ENCODE data around the gene IFT80.

Gene IFT80

GRCh38 chr3:160400702-160401150 lies 1.7 kb upstream of the IFT80 start:
- no peak for DNase-seq (ENCODE audit: low spot score)

- DNase-seq (ENCODE audit: low spot score), result no peak
These were observed 1.1 kb upstream of the IFT80 start for GRCh38 chr3:160400030-160400701.

- no peak for DNase-seq (ENCODE audit: low spot score)
These were observed 253 bp downstream of the IFT80 start for GRCh38 chr3:160398820-160399124.

- DNase-seq (ENCODE audit: low spot score), result no peak
These were observed 3.7 kb downstream of the IFT80 start for GRCh38 chr3:160395297-160395696.

- no peak for DNase-seq (ENCODE audit: low spot score)
These were observed 5.0 kb downstream of the IFT80 start for GRCh38 chr3:160394009-160394392.

- DNase-seq (ENCODE audit: low spot score), result no peak
These were observed 5.5 kb downstream of the IFT80 start for GRCh38 chr3:160393346-160394008.

GRCh38 chr3:160392798-160393197 lies 6.2 kb downstream of the IFT80 start:
- no peak for DNase-seq (ENCODE audit: low spot score)

GRCh38 chr3:160390565-160391138 lies 8.4 kb downstream of the IFT80 start:
- no peak for DNase-seq (ENCODE audit: low spot score)

- no peak for DNase-seq (ENCODE audit: low spot score)
These were observed 14.2 kb downstream of the IFT80 start for GRCh38 chr3:160384639-160385318.

- no peak for DNase-seq (ENCODE audit: low spot score)
These were observed 17.6 kb downstream of the IFT80 start for GRCh38 chr3:160381470-160381869.

- no peak for DNase-seq (ENCODE audit: low spot score)
These were observed 19.3 kb downstream of the IFT80 start for GRCh38 chr3:160379628-160380214.

GRCh38 chr3:160378331-160379109 lies 20.5 kb downstream of the IFT80 start:
- DNase-seq (ENCODE audit: low spot score), result no peak

GRCh38 chr3:160376681-160377080 lies 22.3 kb downstream of the IFT80 start:
- DNase-seq (ENCODE audit: low spot score), result no peak

- no peak for DNase-seq (ENCODE audit: low spot score)
These were observed 24.1 kb downstream of the IFT80 start for GRCh38 chr3:160374925-160375324.

GRCh38 chr3:160374472-160374871 lies 24.6 kb downstream of the IFT80 start:
- DNase-seq (ENCODE audit: low spot score), result no peak

GRCh38 chr3:160373655-160374054 lies 25.4 kb downstream of the IFT80 start:
- no peak for DNase-seq (ENCODE audit: low spot score)

- DNase-seq (ENCODE audit: low spot score), result no peak
These were observed 26.2 kb downstream of the IFT80 start for GRCh38 chr3:160372780-160373179.

GRCh38 chr3:160370987-160371857 lies 27.8 kb downstream of the IFT80 start:
- no peak for DNase-seq (ENCODE audit: low spot score)

GRCh38 chr3:160369784-160370183 lies 29.2 kb downstream of the IFT80 start:
- no peak for DNase-seq (ENCODE audit: low spot score)

- DNase-seq (ENCODE audit: low spot score), result no peak
These were observed 30.2 kb downstream of the IFT80 start for GRCh38 chr3:160368804-160369203.

Data from HuH-7.5 (cell line).